LNCaP clone FGC (cell line): ENCODE data around the gene NOTCH2.
"Not testable (repeated sequence)": the region's sequence is repeated elsewhere in the genome, so short reads cannot be mapped to it uniquely, and the experiment has no call there.

ENCODE experiments used
- DNase-seq: peaks from one replicate; pipeline ENCODE4 v3.0.0-alpha.2; 2011; ENCODE audit warnings: low read depth
- H3K4me3 ChIP-seq: 2 replicates; pipeline ENCODE4 v1.5.1; 2011; ENCODE audit warnings: mild to moderate bottlenecking, low read depth, low read length, control low read depth

The NOTCH2 gene

GRCh38 chr1:120069067-120069919 lies at the start of gene NOTCH2:
Gene NOTCH2, minus strand, starts transcription at chr1:120069662. Its CDS starts 256 bp downstream, at chr1:120069406.
- peak within 1 kb of the TSS; percentile 54 for H3K4me3 ChIP-seq
- not testable (repeated sequence) for DNase-seq

- not testable (repeated sequence) for H3K4me3 ChIP-seq, DNase-seq
These were observed 48.1 kb upstream of the NOTCH2 start for GRCh38 chr1:120117371-120118177.

DNA sequence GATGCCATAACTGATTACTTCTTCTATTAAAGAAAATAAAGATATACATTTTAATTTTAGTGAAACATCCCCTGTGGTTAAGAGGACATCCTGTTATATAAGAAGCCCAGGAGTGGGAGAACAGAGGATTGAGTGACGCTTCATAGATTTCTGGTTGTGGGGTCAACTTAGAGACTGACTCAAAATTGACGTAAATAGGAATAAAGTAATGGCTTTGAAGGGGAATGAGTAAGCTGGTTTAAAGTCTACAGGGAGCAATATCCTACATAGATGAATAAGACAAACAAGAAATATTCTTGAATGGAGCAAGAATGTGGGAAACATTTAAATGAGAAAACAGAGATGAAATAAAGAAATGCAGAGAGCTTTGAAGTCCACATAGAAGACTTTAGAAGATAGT lies 46.6 kb upstream of the NOTCH2 start:
- not testable (repeated sequence) for DNase-seq, H3K4me3 ChIP-seq

- DNase-seq, H3K4me3 ChIP-seq: not testable (repeated sequence)
These were observed 43.7 kb upstream of the NOTCH2 start for GRCh38 chr1:120113134-120113533.

GRCh38 chr1:120112212-120112611 lies 42.8 kb upstream of the NOTCH2 start:
- H3K4me3 ChIP-seq, DNase-seq: not testable (repeated sequence)

DNA sequence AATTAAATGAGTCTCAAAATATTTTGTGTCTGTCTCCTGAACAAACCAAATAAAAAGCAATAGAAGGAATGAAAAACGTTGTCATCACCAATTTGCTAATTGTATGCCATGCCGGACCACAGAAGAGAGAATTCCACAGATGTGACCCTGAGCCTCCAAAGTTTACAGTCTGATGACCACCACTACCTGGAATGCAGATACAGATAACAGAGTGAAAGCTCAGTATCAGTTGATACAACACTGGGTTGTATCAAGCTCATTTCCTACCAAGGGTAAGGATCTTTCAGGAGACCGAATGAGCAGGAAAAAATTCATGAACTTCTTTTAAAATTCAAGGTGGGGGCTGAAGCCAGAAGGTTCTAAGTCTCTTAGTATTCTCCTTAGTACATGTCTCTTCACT lies 42.3 kb upstream of the NOTCH2 start:
- H3K4me3 ChIP-seq, DNase-seq: not testable (repeated sequence)

DNA sequence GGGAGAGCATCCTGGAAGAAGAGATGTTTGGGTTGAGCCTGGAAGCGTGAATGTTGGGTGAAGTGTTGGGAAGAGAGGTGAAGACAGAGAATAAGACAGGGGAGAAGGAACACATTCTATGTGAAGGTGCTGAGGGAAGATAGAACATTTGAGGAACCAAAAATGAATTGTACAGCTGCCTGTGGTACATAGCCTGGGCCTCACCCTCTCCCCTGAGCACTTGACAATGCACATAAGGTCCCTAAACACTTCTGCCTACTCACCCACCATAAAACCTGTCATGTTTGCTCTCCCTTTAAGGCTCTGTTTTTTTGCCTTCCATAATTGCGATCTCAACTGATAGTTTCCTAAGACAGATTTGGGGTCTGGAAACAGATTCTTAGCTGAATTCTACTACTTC lies 41.5 kb upstream of the NOTCH2 start:
- DNase-seq, H3K4me3 ChIP-seq: not testable (repeated sequence)

DNA sequence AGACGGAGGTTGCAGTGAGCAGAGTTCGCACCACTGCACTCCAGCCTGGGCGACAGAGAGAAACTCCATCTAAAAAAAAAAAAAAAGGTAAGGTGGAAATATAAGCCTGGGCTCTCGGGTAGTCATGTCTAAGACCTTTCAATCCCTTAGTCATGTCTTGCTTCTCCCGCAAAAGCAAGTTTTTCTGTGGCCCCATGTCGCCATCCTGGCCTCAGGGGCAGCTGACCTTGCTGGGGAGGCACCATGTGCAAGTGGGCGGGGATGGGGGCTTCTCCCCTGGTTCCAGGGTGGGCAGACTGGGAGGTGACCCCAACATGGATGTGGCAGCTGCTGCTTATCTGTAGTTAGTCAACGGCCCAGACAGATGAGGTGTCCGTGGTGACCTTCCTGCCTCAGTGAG lies 40.2 kb upstream of the NOTCH2 start:
- not testable (repeated sequence) for DNase-seq, H3K4me3 ChIP-seq

GRCh38 chr1:120109180-120109579 lies 39.7 kb upstream of the NOTCH2 start:
- not testable (repeated sequence) for DNase-seq, H3K4me3 ChIP-seq

GRCh38 chr1:120105288-120105687 lies 35.8 kb upstream of the NOTCH2 start:
- H3K4me3 ChIP-seq, DNase-seq: not testable (repeated sequence)

DNA sequence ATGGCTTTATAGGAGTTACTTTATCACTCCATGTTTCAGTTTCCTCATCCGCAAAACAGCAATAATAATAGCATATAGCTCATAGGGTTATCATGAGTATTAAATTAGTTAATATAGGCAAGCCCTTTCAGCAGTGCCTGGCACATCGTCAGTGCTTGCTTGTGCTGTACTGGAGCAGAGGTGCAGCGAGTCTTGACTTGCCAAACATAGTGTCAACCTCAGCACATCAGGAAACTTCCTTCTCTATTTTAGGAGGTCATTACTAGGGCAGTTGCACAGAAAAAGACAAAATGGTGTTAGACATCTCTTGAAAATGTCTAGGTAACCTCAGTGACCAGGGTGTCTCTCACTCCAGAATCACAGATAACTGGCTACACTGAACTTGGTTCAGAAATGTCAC lies 34.3 kb upstream of the NOTCH2 start:
- H3K4me3 ChIP-seq, DNase-seq: not testable (repeated sequence)

GRCh38 chr1:120101593-120101992 lies 32.1 kb upstream of the NOTCH2 start:
- H3K4me3 ChIP-seq, DNase-seq: not testable (repeated sequence)

- DNase-seq, H3K4me3 ChIP-seq: not testable (repeated sequence)
These were observed 31.1 kb upstream of the NOTCH2 start for GRCh38 chr1:120100590-120100989.

- not testable (repeated sequence) for H3K4me3 ChIP-seq, DNase-seq
These were observed 29.7 kb upstream of the NOTCH2 start for GRCh38 chr1:120098986-120099759.

DNA sequence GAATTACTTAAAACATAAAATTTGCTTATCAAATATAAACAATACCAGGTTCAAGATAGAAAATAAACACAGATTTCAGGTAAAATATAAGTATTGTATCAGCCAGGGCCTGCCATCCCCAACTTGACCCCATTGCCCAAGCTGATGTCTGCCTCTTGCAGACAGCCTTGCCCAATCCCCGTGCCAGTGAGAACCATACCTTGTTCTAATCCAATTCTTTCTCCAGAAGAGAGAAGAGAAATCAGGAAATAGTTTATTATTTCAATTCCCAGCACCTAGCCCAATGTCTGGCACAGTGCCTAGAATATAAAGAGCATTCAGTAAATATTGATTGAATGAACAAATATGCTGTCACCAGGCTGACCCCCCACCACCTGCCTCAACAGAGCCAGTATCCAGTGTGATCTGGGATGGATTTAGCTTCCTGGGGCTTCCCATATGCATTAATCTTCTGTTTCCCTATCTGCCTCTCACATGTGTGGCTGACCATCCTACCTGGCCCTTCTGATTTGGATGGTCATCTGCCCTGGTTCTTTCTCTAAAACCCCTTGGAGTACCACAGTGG lies 27.6 kb upstream of the NOTCH2 start:
- not testable (repeated sequence) for H3K4me3 ChIP-seq, DNase-seq

DNA sequence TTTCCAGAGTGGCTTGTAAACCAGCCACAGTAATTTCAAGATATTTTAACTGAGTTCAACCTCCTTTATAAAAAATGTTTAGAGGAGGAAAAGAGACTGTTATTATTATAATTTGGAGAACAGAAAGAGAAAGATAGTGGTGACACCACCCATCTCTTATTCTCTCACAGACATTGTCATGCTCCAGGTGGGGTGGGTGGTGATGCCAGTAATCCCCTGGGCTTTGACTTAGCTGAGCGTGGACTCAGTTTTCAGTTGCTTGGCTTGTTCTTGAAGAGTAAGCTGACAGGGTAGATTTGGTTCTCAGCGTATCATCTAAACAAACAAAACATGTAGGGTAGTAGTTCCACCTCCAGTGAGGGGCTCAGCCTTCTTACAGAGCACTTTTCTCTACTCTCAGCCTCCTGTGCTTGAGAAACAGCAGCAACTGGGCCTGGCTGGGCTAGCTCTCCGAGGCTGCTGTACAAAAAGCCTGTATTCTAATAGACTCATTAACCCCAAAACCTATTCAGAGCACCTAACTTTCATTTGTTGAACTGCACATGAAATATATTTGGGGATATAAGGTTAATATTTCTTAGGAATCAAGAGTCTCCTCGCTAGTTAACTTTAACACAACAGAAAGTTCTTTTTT lies 24.2 kb upstream of the NOTCH2 start:
- not testable (repeated sequence) for H3K4me3 ChIP-seq, DNase-seq

GRCh38 chr1:120092232-120093218 lies 23.1 kb upstream of the NOTCH2 start:
- H3K4me3 ChIP-seq = not testable (repeated sequence)
- DNase-seq = peak; percentile 0
